Measurements from ENCODE around the gene GRIN3B.

- no peak for TF ChIP-seq FOXP1 (CRISPR knock-in tag; IDR thresholded peaks at IDR 0.05)
- no peak for TF ChIP-seq PREB (CRISPR knock-in tag; IDR thresholded peaks at IDR 0.05)
- no peak for TF ChIP-seq CTCFL (IDR thresholded peaks at IDR 0.05; ENCODE audit: borderline replicate concordance, insufficient read depth, low read depth, low read length, poor library complexity, severe bottlenecking)
- no peak for TF ChIP-seq C11orf30 (IDR thresholded peaks at IDR 0.05; ENCODE audit: low read depth)
- no peak for TF ChIP-seq KAT7 (CRISPR knock-in tag; IDR thresholded peaks at IDR 0.05; ENCODE audit: borderline replicate concordance)
- TF ChIP-seq CHAMP1 (IDR thresholded peaks at IDR 0.05) = no peak
- TF ChIP-seq CTCF (IDR thresholded peaks at IDR 0.05 in 2 of 3, conservative IDR thresholded peaks at IDR 0.05 in 1 of 3; ENCODE audit: insufficient read depth in 2 of 3, low read depth in 1 of 3, low read length in 3 of 3) = no peak
- no peak for TF ChIP-seq MAFF (IDR thresholded peaks at IDR 0.05; ENCODE audit: low read length)
- TF ChIP-seq LARP7 (IDR thresholded peaks at IDR 0.05) = no peak
- no peak for TF ChIP-seq ID3 (CRISPR knock-in tag; IDR thresholded peaks at IDR 0.05)
- TF ChIP-seq ID3 (tag; IDR thresholded peaks at IDR 0.05) = no peak
Measured at GRCh38 chr19:1050989-1051788, 51.0 kb downstream of the GRIN3B start.

Measured in K562 (cell line).